Stimulated activated CD4-positive, alpha-beta T cell treated with anti-CD3 and anti-CD28 coated beads, Interleukin-2, amount 100 ng/mL, for 48 hours (primary cell): ENCODE results near the gene OTC.

ENCODE experiments used
- DNase-seq, 2 donors: peaks; one replicate each; pipeline ENCODE4 v3.0.0-alpha.2; 2020

The OTC gene

DNA sequence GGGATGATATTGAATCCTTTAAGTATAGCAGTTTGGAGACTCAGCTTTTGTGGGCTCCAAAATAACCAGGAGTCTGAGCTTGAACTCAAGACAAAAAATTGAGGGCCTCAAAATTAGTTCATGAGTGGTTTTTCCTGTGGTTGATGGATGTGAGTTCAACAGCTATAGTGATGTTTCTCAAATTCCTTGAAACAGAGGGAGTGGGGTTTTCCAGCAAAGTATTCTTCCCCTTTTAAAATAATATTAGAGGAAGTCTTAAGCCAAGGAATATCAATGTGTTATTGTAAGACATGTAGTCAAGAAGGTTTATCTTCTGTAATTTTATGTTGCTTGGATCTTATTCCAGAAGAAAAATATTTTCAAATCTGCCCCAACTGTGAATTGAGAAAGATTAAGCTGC, 10.6 kb downstream of the OTC start:
- no peak for DNase-seq

DNA sequence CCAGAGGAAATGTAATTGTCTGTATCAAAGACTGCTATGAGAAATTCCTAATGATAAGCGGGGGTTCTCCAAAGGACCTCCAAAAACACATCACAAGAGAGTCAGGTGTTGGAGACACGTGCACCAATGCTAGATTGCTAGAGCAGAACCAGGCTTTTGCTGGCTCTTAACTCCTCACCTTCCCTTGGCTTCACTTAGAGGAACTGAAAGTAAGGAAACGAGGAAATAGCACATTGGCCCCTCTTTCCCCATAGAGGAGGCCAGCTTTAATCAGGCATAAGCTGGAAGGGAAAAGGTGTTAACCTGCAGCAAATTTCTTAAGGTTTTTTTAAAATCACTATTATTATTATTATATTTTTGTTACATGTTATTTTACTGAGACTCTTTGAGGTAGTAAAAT, 13.6 kb downstream of the OTC start:
- no peak for DNase-seq

DNA sequence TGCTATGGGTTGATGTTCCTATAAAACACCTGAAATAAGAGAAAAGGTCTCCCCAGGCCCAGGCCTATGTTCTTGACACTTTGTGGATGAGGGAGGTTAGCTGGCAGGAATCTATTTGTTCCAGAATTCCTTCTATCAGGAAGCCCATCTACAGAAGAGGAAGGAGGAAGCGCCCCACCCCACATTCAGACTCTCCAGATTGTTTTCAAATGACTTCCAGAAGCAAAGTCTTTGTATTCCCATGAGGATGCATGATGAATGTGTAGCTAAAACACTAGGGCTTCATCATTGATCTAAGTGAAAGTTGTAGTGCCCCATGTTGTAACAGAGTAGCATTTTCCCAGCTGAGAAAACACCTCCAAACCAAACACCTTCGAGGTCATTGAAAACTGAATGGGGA, 16.4 kb downstream of the OTC start:
- no peak for DNase-seq

DNA sequence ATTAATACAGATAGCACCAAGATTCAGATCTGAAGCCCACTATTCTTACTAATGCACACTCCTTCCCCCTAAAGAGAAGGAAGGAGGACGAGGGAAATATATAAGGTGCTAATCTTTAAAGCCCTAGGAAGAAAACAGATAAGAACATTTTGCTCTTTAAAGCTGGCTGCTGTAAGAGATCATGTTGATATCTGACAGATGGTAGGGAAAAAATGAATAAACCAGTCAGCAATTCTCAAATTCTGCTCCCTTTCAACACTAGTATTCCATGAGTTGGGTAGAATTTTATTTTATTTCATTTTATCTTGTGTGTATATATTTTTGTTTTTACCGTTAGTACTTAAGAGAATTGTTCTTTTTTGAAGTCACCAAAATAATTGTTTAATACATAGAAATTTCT, 19.2 kb downstream of the OTC start:
- DNase-seq = no peak

DNA sequence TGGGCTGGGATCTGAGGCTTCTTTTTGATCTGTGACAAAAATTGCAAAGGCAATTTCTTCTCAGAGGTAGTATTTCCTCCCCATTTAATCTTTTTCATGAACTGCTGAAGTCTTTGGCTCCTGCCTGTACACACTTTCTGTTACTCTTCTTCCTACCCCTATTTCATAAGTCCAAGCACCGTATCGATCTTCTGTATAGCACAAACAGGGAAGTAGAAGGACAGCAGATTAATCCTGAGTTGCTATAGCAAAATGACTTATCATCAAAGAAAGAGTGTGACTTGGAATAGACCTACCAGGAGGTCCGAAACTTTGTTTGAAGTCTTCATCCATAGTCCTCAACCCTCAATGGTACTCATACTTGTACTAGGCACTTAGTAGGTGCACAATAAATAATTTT, 22.0 kb downstream of the OTC start:
- DNase-seq = no peak

DNA sequence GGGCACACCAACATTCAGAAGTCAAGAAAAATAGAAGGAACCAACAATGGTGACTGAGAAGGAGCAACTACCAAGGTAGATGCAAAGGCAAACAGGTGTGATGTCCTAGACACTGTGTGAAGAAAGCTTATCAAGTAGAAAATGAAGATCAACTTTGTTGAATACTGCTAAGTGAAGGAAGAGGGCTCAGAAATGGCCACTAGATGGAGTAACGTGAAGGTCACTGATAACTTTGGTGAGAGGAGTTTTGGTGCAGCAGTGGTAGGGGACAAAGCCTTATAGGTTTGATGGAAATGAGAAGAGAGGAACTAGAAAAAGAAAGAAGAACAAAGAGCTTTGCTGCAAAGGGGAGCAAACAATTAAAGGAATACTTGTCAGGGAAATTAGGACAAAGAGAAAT, 23.5 kb downstream of the OTC start:
- no peak for DNase-seq

DNA sequence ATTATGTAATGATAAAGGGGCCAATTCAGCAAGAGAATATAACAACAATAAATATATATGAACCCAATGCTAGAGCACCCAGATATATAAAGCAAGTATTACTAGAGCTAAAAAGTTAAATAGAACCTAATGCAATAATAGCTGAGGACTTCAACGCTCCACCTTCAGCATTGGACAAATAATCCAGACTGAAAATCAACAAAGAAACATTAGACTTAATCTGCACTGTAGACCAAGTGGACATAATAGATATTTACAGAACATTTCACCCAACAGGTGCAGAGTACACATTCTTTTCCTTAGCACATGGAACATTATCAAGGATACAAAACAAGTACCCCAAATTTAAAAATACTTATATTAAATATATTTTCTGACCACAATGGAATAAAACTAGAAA, 24.3 kb downstream of the OTC start:
- no peak for DNase-seq

DNA sequence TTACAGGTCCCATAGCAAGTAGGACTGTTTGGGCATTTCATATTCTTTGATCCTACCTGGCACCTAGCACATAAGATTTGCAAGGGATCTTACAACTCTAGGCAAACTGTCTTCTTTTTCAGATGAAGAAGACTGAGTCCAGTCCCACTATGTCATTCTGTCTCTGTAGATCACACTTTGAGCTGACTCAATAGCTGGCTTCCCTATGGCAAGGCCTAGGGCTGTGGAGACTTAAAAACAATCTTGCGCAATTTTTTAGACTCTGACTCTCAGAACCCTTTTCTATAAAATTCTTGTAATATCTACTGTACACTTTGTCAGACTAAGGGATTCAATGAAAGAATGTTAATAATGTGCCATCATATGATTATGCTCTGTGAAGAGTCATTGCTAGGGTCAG, 26.7 kb downstream of the OTC start:
- no peak for DNase-seq

DNA sequence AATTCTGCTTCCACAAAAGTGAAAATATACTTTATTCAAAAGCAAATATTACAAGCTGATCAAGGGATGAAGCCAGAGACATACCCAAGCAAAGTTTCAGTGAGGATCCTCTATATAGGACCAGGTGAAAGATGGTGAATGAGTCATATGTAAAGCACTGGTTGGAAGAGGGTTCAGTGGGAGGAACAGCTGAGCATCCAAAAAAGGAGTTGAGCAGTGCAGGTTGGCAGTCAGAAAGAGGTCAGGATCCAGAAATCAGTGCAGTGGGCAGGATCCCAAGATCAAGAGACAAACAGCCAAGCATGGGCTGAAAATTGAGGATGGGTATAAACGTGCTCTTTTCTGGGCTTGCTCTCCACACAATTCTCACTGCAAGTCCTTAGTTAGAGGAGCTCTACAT, 30.3 kb downstream of the OTC start:
- no peak for DNase-seq

DNA sequence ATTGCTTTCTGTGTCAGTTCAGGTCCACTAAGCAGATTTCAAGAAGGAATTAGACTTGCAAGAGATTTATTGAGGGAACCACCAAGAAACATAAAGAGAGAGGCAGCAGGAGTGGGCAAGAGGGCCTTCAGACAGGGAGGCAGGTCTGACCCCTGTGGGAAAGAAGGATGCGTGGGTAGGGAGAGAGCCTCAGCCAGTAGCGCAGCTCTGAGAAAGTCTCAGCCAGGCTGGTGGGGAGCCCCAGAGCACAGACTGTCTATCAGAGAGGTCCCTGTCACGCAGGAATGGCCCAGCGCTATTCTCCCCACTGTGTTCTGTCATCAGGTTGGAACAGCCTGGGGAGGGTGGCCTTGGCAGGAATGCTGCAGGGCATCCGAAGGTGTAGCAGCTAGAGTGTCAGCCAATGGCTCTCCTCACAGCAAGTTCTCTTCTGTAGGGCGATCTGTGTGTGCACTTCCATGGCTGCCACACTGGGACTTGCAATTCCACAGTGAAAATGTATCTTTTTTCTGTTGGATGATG, 48.0 kb downstream of the OTC start:
- no peak for DNase-seq

DNA sequence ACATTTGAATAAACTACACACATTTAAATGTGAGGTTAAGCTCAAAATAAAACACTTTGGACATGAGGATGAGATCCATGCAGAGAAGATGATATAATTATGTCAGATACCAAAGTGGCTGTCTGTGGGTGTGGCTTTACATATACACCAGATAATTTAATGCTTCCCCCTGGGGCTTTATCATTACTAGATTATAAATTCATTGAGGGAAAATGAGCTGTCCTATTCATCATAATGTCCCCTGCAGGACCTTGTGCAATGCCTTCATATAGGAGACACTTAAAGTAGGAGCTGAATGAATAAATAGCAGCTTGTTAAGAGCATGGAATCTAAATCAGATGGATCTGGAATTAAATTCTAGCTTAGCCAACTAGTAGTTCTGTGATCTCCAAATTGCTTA, 49.7 kb downstream of the OTC start:
- no peak for DNase-seq

DNA sequence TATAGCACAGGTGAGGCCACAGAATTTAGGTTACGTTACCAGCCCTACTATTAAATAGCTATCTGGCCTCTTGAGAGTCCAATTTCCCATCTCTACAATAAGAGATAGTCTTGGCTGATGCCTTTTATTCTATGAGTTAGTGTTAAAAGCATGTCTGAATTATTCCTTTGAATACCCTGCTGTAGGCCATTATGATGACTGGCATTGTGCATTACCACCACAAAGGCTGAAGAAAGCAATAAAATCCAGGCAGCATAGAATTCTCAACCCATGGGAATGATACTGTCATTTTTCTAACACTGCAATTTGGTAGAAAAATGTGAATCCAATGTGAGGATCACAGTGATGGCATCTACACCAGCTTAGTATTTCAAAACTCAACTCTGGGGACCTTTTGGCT, 51.4 kb downstream of the OTC start:
- no peak for DNase-seq

DNA sequence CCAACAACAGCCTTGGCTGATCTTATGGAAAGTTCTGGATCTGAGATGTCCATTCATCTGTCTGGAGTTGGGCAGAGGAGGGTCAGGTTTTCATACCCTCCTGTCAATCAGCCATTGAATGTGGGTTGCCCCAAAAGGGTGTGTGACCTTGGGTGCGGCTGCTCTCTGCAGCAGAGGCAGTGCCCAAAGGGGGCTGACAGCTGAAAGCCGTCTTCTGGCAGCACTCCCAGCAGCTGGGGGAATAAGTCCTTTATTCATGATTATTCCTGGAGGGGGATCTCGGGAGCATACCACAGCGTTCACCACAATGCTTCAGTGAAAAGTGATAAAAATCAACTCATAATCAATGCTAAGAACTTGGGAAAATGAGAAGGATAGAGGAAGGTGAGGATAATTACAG, 54.7 kb downstream of the OTC start:
- no peak for DNase-seq

DNA sequence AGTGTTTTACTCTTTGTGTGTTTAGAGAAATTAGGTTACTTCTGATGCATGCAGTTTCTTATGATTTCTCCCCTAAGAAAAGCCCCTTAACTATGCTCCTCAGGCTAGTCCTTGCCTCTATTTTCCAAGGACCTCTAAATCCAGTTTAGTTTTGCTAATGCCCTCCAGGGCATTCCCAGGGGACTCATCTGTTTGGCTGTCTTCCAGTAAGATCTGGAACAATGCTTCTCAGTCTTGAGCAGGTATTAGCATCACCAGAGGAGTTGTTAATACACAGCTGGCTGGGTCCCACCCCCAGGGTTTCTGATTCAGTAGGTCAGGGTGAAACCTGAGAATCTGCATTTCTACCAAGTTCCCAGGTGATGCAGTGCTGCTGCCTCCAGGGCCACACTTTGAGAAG, 56.9 kb downstream of the OTC start:
- DNase-seq = no peak

DNA sequence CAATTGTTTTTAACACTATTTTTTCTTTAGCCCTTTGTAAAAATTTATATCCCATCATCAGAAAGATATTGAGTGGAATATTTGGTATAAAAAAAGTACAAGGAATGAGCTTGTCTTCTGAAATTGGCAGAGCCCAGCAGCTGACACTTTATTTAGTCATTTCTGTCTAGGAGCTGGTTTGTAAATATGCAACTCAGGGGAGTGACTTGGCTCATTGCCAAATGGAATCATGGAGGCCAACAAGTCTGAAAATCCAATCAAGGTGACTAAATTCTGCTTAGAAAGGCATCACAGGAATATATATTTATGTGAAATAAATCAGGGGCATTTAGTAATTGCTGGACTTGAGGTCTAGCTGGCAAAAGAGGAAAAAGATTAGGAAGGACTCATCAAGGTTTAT, 74.4 kb downstream of the OTC start:
- no peak for DNase-seq

DNA sequence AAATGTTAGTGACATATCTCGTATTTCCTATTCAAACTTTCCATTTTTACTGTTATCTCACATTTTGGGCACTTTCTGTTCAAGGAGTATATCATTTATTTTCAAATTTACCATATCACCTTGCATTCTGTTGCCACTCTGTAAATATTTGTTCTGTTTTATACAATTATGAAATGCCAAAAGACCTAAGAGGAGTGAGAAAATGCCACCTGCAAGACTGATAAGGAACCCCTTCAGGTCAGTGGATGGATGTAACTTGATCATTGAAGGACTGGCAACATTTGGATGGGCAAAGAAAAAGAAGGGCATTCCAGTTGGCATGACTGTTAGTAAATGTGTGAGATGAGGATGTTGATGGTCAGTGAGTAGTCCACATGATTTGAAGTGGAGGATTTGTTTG, 79.1 kb downstream of the OTC start:
- DNase-seq = no peak

DNA sequence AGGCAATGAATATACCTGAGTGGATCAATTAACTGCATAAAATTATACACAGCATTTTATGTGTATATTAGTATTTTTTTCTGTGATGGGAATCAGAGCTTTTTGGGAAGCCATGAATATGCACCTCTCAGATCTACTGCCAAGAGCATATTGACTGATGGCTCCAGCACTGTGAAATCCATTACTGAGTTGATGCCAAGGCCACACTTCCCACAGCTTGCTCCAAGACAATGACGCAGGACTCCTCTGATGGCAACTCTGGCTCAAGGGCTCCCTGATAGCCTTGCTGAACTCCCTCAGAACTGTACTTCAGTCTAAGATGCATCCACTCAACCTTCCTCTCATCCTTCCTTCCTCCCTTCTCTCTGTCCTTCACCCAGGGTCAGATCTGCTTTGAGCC, 82.7 kb downstream of the OTC start:
- no peak for DNase-seq

DNA sequence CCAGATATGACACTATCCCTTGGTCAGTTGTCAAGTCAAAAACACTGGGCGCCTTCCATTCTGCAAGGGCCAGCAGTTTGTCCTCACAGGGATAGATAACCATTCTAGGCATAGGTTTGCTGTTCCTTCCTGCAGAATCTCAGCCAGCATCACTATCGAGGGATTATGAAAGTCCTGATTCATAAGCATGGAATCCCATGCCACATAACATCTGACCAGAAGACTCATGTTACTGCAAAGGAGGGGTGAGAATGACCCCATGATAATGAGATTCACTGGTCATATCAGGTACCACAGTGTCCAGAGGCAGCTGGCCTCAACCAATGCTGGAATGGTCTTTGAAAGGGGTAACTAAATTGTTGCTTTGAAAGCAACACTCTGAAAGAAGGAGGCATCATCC, 84.7 kb downstream of the OTC start:
- no peak for DNase-seq

DNA sequence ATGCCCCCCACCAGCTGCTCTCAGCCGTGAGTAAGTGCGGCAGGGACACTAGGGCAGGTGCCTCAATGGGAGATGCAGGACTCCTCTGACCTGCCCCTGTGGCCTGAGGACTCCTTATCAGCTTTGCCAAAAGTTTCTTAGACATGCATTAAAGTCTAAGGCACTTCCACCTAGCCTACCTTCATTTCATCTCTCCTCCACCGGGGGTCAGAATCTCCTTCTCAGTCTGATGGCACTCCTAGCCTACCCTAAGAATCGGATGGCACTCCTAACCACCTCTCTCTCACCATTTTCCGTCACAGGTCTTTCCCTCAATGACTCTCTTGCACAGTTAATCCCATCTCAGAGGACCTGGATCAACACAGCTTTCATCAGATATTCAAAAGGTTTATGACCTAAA, 85.9 kb downstream of the OTC start:
- no peak for DNase-seq

DNA sequence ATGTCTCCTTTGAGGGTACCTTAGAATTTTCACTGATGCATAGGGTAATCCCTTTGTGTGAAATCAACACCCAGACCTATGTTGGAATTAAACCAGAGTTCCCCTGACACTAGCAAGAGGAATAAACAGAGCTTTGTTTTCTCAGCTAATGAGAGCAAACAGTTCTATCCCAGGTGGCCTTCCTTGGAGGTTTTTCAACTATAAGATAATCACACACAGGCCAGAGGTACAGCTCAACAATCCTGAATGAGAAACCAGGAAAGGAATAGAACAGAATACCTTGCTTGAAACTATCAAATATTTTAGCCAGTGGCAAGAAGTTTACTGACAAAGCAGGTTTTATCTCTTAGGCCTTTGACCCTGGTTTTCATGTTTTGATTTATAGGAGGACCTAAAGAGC, 100.2 kb downstream of the OTC start:
- DNase-seq = no peak

DNA sequence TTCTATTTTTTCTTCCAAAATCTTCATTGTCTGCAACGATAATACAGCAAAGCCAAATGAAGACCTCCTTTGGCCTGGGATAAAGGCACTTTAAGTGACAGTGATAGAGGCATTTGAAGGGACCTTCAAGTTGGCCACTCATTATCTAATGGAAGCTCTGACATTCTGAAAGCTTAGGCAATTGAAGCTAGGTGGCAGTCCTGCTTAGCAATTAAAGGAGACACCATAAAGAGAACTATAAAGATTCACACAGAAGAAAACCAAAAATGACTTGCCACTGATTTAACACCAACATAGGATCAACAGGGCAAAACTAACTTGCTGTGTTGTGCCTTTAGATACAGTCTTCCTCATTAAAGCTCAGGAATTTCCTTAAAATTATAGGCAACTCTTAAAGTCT, 105.7 kb downstream of the OTC start:
- DNase-seq = no peak

DNA sequence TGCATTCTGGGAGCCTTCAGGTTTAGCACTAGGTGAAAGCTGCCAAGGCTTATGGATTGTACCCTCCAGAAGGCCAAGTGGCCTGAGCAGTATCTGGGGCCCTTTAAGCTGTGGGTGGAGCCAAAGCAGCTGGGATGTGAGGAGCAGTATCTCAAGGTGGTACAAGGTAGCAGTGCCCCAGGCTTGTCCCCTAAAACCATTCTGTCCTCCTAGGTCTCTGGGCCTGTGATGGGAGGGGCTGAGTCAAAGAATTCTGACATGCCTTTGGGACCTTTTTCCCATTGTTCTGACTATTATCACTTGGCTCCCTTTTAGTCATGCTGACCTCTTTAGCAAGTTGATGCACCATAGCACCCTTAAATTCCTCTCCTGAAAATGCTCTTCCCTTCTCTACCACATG, 109.9 kb downstream of the OTC start:
- no peak for DNase-seq

DNA sequence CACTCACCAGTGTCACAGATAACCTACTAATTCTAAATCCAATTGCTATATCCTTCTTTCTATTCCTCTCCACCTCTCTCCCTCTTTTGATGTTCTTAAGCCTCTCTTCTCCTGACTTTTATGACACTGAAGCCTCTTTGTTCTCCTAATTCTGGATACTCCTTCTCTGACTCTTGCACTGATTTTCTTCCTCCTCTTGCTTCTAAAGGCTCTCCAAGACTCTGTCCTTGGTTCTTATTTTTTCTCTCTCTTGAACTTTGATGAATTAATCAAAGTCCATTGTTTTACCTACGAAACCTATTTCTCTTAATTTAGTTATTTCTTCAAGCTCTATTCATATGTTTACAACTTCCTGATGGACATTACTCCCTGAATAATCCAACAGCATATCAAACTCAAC, 113.3 kb downstream of the OTC start:
- DNase-seq = no peak

DNA sequence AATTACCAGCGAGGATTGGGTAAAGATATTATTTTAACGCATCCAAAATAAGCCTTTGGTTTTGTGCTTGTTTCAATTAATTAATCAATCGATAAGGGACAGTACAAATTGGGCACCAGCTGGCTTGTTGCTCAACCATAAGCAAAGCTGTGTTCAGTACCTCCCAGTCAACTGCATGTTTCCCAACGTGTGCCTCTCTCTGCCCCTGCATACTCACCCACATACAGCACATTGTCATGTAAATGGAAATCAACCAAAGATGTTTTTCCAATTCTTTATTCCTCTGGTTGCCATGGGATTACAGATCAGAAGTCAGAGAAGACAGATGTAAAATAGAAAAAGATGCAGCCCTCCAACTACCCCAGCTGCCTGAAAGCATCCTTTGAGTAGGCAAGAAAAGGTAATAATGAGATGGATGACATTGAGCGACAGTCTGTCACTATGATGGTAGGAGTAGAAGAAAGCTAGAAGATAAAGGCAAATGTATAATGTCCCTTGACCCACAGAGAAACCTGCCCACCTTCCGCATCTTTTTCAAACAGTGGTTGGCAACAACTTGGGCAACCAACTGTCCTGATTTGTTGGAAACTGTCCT, 116.3 kb downstream of the OTC start:
- DNase-seq = no peak
